ENCODE data around the gene SEMA5A.

The SEMA5A gene

DNA sequence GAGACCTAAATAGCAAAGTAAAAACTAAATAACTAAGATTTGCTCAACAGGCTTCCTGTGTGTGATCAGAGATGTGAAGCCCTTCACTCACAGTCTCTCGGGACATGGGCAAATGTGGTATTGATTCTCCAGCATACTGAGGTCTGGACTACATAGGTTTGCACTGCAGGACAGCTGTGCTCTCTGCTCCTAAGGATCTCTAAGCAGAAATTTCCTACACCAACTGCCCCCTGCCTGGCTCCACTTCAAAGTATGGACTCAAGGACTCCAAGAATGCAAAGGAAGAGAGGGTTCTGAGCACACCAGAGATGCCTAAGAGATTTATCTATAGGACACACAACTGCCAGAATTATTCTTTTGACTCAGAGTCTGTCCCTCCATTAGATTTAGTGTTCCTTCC lies 487.2 kb downstream of the SEMA5A start:
- no peak for DNase-seq (ENCODE audit: low read depth)

DNA sequence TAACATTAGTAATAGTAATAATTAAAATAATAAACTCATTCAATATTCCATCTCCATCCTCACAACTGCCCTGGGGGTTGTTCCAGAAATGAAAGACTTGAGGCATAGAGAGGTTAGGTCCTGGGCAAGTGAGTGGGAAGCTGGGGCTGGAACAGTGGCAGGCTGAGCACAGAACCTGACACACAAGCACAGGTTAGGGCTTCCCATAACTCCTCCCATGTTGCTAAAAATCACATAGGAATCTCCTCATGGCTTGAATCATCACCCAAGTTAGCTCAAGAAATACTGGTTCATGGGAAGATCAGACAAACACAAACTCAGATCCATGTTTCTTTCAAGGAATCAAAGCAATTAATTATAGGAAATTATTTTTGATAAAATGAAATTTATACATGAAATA lies 487.7 kb downstream of the SEMA5A start:
- DNase-seq (ENCODE audit: low read depth): no peak

DNA sequence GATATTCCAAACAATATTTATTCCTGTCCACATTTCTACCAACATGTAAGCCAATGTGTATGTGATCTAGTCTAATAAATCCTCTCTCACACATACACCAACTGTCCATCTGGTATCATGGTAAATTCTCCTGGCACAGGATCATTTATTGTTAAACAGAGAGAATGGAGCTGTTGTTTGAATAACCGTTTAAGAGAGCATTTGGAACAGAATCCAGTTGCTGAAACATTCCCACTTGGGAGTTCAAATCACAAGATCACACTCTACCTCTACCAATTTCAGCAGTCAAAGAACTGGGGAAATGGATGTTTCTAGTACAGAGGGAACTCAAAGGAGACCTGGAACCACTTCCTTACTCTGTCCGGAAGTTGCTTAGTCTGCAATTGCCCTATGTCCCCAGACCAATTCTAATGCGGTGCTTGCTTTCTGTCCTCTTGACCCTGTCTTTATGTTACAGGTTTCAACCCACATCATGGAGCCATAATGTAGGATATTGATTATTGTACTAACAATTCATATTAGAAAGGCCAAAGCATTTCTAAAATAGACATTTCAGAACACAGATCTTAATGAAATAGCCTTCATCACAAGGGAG lies 488.4 kb downstream of the SEMA5A start:
- no peak for DNase-seq (ENCODE audit: low read depth)

DNA sequence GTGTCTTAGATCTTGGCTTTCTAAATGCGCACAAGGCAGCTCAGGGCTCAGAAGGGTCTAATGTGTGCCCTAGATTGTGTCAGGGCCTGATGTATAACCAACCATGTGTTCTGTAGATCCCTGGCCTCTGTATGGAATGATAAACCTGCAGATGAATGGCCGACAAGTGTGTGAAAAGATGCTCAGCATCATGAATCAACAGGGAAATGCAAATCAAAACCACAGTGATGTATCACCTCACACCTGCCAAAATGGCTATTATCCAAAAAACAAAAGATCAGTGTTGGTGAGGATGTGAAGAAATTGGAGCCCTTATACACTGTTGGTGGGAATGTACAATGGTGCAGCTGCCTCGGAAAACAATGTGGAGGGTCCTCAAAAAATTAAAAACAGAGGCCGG lies 489.8 kb downstream of the SEMA5A start:
- DNase-seq (ENCODE audit: low read depth): no peak

DNA sequence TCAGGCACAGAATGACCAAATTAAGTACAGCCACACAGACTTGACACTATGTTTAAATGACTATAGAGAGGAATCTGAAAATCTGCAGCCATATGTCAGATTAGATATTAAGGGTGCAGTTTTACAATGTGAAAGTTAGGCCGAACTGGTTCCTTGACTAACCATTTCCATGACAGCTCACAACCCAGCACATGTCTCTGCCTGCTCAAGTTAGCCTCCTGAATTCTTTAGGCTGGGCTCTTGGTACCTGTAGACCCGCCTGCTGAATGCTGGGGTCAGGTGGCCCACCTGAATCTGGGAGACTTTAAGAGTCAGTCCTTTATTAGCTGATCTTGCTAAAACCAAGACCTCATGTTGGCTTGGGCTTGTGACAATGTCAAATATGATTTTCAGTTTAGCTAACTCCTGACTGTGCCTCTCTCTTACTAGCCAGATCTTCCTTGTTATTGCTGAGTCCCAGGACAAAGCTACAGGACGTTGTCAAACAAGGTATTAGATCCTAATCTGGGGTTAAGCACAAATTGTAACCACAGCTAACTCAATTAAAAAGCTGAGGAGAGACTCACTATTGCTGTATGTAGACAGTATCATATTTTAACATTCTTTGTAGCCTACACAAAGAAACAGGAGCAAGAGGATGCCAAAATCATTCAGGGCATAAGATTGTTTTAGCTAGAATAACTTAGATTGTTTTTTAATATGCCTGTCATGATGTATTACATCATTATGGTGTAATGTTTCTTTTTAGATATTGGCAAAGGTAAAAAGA lies 490.9 kb downstream of the SEMA5A start:
- DNase-seq (ENCODE audit: low read depth): no peak

DNA sequence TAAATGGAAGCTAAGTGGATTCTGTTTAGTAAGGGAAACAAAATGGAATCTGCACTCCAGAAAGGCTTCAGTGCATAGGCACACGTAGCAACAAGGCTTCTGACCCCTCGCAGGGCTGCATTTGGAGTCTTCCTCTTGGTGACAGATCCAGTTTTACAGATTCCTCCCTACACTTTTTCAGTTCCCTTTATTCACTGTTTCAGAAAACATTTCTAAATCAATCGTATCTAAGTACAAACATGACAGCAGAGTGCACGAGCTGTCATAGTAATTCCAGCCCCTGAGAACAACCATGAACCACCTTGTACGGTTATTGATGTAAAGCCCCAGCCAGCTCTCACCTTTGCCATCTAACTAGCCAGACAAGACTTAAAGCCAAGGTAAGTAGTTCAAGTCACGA lies 491.6 kb downstream of the SEMA5A start:
- DNase-seq (ENCODE audit: low read depth): no peak

DNA sequence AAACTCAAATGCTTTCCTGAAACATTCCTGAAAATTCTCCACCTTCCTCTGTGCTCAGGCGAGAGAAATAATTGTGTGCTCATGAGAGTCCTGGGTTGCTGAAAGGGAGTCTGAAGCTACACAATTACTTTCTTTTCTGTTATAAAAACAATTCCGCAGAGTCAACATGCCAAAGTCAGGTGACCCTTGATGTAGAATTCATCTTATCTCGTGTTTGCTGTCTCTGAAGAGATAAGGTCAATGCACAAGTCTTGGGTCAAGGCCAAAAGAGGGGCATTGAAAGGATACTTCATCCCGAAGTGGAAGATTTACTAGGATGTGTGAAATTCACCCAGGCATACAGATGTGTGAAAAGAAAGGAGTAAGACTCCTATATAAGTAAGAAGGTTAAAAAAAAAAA lies 493.5 kb downstream of the SEMA5A start:
- DNase-seq (ENCODE audit: low read depth): no peak

DNA sequence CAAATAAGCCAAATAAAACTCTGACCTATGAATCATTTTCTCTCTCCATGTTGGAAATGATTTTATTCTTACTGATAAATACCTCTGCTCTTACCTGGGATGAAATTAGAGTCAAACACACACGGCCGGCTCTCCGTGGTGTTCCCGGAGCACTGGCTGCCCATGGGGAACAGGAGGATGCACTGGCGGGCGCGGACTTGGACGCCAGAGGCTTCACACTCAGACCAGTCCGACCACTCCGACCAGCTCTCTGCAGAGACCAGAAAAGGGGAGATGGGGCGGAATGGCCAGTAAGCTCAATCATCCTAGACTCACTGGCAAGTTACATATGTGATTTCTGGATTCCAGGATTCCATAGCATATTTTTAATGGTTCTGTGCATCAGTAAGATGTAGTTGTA lies 494.1 kb downstream of the SEMA5A start:
- no peak for DNase-seq (ENCODE audit: low read depth)

DNA sequence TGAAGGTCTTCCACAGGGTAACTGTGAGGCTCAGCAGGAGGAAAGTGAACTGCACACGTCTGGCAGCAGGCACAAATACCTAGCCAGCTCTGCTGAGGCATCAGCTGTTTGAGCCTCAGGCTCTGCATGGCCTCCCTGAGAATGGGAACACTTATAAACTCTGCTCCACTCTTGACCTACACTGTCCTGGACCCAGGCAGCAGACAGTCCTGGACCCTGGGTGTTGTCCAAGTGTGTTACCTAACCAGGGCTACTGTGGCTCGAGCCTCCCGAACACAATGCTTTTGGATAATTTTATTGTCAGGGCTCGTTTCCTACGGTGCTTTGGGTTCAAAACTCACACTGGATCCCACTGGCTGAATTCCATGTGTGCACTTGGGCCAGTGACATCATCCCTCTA lies 497.9 kb downstream of the SEMA5A start:
- no peak for DNase-seq (ENCODE audit: low read depth)

DNA sequence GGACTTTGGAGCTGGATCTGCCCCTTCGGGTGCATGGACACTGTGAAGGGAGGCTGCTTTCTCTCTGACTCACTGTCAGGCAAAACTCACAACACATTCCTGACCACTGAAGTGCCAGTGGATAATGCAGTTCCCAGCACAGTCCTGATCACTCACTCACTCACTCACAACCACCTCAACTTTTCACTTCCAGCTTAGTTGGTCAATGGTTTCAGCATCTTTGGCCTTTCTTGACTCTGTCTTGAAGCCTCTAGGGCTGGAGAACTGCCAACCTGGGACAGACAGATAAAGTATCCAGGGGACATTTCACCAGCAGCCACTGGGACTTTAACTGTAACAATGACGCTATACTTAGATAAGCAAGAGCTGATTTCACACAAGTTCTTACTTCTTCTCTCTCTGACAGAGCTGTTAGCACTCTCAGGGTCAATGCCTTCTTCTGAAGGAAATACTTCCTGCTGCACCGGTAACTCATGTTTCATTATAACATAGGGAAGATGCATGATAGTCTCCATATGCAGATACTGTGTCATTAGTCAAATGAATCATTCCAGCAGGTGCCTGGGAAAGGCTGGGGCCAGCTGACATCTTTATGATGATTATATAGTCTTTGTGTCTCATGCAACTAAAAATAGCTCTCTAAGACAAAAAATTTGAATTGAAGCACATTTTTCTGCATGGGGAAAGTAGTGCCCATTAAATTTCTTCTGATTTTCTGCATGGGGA lies 499.0 kb downstream of the SEMA5A start:
- peak; percentile 88 for DNase-seq (ENCODE audit: low read depth)

DNA sequence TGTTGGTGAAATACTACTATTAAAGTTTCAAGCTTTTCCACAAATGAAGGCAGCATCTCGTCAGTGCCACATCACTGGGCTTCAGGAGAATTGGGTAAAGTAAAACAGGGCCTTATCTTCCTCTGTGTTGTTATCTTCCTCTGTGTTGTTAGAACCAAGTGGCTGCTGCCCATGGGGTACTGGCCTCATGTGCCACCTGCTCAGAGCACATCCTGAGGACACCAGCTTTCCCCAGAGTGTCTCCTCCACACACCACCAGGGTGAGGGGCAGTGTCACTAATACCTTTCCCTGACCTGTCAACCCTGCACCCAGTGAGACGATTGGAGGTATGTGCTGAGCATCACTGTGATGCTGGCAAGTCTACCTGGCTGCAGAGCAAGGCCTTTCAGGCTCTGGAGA lies 499.9 kb downstream of the SEMA5A start:
- DNase-seq (ENCODE audit: low read depth): no peak

DNA sequence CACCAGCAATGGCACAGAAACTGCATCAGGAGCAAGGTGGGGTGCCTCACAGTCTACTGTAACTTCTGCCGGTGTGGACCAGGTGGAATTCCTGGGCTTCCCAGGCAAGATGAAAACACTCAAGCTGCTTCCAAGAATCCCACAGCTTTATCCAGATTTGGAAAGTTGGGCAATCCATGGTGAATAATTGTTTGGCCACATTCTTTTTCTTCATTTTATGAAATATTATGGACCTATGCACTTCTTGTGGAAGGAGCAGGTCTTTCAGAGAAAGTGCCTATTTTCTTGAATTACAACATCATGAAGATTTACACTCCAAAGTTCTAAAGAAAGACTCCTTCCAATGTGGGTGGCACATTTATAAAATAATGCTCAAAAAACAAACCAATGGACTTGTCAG lies 503.6 kb downstream of the SEMA5A start:
- no peak for DNase-seq (ENCODE audit: low read depth)

DNA sequence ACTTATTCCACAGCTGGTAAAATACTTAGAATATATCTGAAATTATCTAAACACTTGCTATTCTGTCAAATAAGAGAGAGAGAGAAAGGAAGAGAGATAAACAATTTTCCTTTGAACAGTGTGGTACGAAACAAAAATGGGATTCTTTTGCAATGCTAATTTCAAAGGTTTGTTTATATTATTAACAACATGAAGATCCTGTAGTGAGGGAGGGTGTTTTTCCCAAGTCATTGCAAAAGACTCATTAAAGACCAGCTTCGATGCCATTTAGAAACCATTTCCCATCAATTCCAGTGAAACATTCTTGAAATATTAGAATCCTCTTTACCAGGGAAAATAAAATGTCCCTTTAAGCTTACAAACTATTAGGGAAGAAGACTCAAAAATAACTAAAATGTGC lies 505.4 kb downstream of the SEMA5A start:
- no peak for DNase-seq (ENCODE audit: low read depth)

DNA sequence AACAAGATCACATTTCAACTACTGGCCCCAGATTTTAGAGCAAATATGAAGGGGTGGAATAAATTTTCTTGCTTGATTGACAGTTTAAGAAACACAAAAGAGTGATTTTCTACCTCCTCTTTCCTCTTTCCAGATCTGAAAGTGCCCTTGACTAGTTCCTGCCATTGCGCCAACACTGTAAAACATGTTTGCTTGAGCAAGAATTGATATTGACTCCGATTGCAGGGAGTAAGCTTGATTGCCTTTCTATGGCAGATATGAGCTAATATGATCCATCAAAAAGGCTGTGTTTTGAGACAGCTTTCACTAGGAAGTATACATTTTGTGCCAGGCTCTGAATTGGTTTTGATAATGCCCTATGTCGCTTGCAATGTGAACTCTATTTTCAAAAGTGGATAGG lies 508.8 kb downstream of the SEMA5A start:
- no peak for DNase-seq (ENCODE audit: low read depth)

DNA sequence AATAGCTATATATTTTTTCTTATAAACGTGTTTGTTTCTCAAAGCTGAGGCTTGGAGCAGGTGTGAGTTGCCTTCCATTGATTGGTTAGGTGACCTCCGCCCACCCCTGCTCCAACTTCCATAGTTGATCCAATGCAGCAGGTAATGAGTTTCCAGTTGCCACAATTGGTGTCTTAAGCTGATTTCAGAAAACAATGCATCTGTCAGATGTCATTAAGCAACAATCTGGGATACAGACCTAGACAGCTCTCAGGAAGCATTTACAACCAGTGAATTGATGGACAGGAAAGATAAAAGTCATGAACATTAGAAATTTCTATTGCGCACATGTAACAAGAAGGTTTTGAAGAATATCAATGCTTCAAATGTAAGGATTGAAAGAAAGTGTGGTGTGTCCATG lies 510.5 kb downstream of the SEMA5A start:
- DNase-seq (ENCODE audit: low read depth): no peak

DNA sequence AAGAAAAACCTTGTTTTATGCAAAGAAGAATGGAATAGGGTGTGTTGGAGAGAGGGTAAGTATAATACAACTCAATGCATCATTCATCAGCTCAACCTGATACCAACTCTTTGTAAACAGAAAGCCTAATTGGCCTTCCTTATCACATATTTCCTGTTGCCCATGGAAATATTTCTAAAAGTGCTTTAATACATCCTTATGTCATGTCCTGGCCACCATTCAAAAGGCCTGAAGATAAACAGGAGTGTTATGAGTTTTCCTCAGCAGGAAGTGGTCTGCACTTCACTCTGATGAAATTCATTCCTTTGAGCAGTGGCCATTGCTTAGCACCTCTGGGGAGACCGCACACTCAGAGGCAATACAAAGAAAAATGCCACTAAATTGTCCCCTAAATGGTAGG lies 511.2 kb downstream of the SEMA5A start:
- no peak for DNase-seq (ENCODE audit: low read depth)

DNA sequence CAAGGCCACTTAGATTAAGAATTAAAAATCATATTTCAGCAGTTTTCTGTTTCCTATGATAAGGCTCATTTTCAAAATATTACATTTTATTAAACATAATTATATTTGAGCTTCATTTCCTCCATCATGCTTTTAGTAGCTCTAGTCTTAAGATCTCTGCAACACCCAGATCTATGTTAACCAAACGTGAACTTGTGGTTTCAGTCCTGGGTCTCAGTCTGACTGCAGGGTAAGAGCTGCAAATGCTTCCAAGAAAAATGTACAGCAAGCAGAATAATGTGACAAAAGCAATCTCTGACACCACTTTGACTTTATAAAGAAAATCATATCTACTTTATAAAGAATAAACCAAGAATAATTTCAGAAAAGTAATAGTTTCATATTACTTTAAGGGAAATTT lies 512.4 kb downstream of the SEMA5A start:
- no peak for DNase-seq (ENCODE audit: low read depth)

DNA sequence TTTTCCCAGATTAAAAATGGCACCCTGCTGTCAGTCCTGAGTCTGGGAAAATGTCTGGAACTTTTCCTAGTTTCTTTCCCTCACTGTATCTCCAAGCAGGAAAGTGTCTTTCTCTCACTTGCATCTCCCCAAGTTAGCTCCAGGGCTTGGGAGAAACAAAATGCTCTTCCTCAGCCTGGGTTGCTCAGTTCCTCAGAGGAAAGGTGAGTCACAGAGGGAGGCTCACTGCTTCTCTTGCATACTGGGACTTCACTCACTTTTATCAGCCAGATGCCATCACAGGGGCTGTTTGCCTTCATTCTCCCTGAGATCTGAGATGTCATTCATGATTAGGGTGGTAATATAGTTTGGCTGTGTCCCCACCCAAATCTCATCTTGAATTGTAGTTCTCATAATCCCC lies 519.9 kb downstream of the SEMA5A start:
- no peak for DNase-seq (ENCODE audit: low read depth)

DNA sequence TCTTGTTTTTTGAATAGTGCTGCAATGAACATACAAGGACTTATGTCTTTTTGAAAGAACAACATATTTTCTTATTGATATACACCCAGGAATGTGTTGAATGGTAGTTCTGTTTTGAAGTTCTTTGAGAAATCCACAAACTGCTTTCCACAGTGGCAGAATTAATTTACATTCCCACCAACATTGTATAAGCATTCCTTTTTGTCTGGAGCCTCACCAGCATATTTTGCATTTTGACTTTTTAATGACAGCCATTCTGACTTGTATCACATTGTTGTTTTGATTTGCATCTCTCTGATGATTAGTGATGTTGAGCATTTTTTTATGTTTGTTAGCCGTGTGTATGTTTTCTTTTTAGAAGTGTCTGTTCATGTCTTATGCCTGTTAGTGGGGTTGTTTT lies 524.9 kb downstream of the SEMA5A start:
- no peak for DNase-seq (ENCODE audit: low read depth)

DNA sequence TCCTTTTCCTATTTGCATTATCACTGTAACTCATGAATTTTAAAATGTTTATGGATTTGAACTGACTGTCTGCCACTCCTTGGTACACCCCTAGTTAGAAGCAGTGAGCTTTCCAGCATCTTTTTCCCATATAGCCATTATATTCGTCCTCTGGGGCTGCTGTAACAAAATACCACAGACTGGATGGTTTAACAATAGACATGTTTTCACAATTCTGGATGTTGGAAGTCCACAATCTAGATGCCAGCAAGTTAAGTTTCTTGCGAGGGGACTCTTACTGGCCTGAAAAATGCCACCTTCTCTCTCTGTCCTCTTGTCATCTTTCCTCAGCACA lies 530.0 kb downstream of the SEMA5A start:
- no peak for DNase-seq (ENCODE audit: low read depth)

DNA sequence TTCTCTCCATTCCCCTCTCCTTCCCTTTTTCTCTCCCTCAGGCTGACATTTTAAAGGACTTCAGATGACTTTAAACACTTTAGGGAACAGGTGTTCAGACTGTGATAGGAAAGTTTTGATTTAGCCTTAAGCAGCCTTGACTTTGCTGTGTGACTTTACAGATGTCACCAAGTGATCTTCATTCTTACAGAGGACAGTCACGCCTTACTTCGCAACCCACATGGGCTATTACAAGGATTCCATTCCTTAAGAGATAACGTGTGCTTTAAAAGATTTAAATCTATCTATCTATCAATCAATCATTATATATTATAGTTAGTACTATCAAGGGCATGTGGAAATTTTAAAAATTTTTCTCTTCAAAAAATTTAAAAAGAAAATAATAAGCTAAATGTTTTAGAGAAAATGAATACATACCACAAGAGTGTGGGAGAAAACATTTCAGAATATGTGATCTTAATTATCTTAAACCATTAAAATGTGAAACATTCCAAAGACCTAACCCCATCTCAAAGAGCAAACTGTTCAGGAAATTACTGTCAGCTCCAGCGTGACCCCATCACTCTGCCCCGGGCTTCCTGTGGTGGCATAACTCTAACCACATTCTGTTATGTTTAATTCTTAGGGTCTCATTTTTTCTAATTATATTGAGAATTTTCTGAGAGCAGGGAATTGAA lies 530.5 kb downstream of the SEMA5A start:
- no peak for DNase-seq (ENCODE audit: low read depth)

DNA sequence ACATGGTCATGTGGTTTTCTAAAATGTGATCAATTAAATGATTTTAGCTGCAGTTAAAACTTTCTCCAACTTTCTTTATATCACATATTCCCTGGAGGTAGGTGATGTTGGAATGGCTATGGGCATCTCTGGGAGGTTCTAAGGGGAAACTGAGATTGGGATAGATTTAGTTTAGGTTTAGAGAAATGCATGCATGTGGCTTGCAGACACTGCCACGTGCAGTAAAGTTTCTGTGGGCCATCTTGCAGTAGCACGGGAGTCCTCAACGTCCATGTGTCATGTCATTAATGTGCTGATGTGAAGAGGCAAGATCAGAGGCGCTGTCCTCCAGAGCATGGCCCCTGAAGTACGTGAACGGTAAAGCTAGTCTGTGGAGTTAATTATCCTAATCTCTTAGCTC lies 532.7 kb downstream of the SEMA5A start:
- no peak for DNase-seq (ENCODE audit: low read depth)
